Heart left ventricle (tissue), 13 donors: ENCODE measurements around the gene PRSS37.

Experiments
- CTCF ChIP-seq, 12 donors: fragments of 200-600 bp; sonication (generic) in 4 of 12; IDR thresholded peaks; one replicate each; pipeline versions ENCODE4 v1.5.0 to v1.8.0; 2018 to 2022; ENCODE audit warnings: antibody characterized with exemption in 12 of 12, mild to moderate bottlenecking in 5 of 12
- POLR2A ChIP-seq, 2 donors: fragments of 450-650 bp; IDR thresholded peaks; one replicate each; pipeline ENCODE4 v1.6.1; 2017; ENCODE audit warnings: antibody characterized with exemption in 2 of 2, mild to moderate bottlenecking in 2 of 2, moderate library complexity in 2 of 2
- donor health status: ischemic (EF 13 %, LVEDD 7.1; RV severe dilation, severe dysfunction).
- donor health status: DM: no; HTN: yes; CAD: no.
- donor health status: DM: no; HTN: no; CAD: no.
- donor health status: ischemic (EF 25% LVEDD 6.9; RV normal size, moderate dysfunction).
- donor health status: ischemic (EF 25% LVEDD 5.7; RV mildly dilated, moderate dysfunction).
- donor health status: ischemic (EF 35%, LVEDD 5.7; RV mildly dilated, moderate dysfunction).
- donor health status: nonischemic (EF 11% LVEDD 7.7; RV severe dilation, severe dysfunction).
- donor health status: DM: yes; HTN: yes; CAD: no.
- donor health status: PGD.
- donor health status: ischemic (EF 29% LVEDD 5.4; RV normal size, mild dysfunction).
- donor health status: nonischemic (EF 23%, LVEDD 6.1; RV moderate dilation, normal function).

GRCh38 chr7:141877365-141877764, 36.1 kb upstream of the PRSS37 start:
- no peak for TF ChIP-seq POLR2A (IDR thresholded peaks at IDR 0.05)
- no peak for TF ChIP-seq CTCF (IDR thresholded peaks at IDR 0.05)
